HG03571 (cell line): ENCODE measurements around the gene COL5A1.

Experiments
- ATAC-seq: cut with Tn5 transposase; IDR thresholded peaks from one replicate; pipeline ENCODE4 v1.9.1; 2021; ENCODE audit not compliant: unreplicated experiment

Gene COL5A1

GRCh38 chr9:134868751-134869553 is 227.3 kb downstream of the COL5A1 start:
- ATAC-seq = no peak

- ATAC-seq = no peak
Observed at GRCh38 chr9:134869554-134870300, 228.1 kb downstream of the COL5A1 start.

DNA sequence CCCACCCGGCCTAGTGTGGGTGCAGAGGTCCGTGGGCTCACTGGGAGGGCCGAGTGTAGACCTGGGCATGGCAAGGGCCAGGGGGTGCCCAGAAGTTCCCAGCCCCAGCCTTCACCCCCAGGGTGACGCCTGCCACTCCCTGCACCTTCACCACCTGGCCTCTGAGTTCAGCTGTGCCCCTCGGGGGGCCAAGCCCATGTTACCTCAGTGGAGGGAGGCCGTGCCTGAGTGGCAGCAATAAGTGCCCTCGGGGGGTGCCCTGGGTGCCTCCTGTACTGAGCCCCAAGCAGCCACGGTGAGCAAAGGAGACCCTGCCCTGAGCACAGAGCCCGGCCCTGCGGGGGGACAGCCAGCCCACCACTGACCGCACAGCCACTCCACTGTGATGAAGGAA is 228.7 kb downstream of the COL5A1 start:
- no peak for ATAC-seq

- no peak for ATAC-seq
Observed at GRCh38 chr9:134870746-134871662, 229.4 kb downstream of the COL5A1 start.

DNA sequence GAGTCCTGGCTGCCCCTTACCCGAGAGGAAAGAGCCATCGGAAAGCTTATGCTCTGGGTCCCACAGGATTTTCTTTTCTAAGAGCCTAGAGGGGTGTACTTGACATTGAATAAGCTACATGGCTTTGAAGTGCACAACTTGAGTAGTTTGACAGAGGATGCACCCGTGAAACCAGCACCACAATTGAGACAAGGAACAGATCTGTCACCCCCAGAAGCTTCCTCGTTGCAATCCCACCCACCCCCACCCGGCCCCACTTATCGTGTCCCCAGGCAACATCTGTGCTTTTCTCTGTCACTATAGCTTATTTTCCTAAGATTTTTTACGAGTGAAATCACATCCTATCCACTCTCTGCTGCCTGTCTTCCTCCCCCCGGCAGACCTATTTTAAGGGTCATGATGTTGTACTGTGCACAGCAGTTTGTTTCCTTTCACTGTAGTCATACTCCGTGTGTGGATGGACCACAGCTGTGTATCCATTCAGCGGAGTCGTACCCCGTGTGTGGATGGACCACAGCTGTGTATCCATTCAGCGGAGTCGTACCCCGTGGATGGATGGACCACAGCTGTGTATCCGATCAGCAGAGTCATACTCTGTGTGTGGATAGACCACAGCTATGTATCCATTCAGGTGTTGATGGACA is 230.2 kb downstream of the COL5A1 start:
- no peak for ATAC-seq

DNA sequence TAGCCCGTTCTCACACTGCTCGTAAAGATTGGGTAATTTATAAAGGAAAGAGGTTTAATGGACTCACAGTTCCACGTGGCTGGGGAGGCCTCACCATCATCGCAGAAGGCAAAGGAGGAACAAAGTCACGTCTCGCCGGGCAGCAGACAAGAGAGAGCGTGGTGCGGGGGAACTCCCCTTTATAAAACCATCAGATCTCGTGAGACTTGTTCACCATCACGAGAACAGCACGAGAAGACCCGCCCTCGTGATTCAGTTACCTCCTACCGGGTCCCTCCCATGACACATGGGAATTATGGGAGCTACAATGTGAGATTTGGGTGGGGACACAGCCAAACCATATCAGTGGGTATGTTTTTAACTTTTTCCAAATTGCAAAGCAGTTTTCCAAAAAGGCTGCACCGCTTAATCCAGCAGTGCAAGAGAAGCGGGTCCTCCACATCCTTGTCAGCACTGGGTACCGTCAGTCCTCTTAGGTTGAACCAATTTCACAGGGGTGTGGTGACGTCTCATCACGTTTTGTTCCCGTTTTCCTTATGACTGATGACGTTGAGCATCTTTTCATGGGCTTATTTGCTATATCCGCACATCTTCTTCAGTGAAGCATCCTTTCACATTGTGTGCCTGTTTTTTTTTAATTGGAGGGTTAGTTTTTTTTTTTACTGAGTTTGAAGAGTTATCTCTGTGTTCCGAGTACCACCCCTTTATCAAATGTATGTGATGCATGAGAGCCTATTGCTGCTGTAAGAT is 231.1 kb downstream of the COL5A1 start:
- ATAC-seq = no peak

DNA sequence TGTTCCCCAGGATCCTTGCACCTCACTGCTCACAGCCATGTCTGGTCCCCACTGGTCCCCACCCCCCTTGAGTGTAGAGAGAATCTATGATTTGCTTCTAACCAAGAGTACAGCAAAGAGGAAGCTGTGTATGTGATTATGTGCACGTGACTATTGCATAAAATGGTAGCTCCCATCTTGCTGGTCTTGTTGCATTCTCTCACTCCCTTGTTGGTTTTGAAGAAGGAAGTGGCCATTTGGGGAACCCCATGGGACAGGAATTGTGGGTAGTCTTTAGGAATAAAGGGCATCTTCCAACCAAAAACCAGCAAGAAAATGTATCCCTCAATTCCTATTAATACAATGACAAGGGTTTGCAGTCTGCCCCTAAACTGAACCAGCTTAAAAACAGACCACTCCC is 233.8 kb downstream of the COL5A1 start:
- ATAC-seq = no peak

DNA sequence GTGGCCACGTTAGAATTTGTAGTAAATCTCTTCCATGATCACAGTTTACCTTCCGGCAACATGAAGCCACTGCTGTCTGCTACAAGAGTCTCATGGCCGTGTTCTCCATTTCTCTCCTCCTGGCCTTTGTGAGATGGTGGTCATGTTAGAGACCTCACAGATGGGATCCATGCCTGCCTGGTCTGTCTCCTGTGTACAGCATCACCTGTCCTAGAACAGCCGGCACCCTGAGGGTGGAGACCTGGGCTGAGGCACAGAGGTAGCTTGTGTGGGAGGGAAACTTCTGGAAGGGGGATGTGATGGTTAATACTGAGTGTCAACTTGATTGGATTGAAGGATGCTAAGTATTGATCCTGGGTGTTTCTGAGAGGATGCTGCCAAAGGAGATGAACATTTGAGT is 235.9 kb downstream of the COL5A1 start:
- no peak for ATAC-seq

DNA sequence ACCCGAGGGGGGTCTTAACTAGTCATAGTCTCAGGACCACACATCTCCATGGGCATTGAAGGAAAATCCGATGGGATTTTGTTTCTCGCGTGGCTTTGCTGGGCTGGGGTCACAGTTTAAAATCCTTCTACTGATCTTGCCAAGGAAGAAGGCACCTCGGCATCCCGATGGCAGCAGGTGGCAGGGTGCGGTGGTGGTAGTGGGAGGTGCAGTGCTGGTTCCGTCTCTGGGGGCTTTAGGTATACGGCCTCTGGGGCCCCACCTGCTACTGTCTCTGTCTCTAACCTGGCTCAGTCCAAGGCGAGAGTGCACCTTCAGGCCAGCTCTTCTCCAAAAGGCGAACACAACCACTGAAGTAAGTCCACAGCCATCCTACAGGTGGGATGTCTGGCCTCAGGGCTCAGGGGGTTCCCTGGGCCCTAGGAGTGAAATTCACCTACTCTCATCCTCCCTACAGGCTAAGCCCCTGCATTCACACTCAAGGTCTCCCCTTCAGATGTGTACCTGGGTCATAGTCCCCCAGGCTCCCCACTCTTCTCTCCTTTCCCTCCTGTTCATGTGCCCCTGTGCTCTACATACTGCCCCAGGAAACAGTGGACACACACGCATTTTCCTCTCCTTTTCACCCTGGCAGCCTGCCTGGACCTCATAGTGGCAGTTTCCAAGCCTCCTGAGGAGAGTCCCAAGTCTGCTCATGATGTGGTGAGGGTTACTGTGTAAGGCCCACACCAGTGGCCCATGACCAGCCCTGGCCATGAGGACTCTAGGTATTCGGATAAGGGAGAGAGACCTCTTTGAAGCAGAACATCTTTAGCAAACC is 238.3 kb downstream of the COL5A1 start:
- no peak for ATAC-seq

GRCh38 chr9:134880484-134881312 is 239.1 kb downstream of the COL5A1 start, which contains the start of gene FCN2:
Gene FCN2, plus strand, starts transcription at chr9:134880810. Its CDS starts 12 bp downstream, at chr9:134880822.
- ATAC-seq = no peak

DNA sequence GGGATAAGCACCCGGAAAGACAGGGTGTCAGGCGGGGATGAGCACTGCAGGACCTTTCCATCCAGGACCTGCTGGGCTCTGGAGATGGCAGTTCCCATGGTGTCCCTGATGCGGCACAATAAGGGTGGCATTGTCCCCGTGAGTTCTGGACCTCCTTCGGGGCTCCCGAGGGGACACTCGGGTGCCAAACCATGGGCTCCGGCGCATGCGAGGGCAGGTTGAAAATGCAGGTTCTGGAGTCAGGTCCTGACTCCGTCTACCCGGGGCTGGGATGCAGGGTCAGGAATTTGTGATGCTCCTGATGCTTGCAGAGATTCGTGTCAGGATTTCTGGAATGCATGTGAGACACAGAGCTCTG is 239.7 kb downstream of the COL5A1 start:
- ATAC-seq = no peak

- ATAC-seq = no peak
Observed at GRCh38 chr9:134882204-134882785, 240.7 kb downstream of the COL5A1 start.

DNA sequence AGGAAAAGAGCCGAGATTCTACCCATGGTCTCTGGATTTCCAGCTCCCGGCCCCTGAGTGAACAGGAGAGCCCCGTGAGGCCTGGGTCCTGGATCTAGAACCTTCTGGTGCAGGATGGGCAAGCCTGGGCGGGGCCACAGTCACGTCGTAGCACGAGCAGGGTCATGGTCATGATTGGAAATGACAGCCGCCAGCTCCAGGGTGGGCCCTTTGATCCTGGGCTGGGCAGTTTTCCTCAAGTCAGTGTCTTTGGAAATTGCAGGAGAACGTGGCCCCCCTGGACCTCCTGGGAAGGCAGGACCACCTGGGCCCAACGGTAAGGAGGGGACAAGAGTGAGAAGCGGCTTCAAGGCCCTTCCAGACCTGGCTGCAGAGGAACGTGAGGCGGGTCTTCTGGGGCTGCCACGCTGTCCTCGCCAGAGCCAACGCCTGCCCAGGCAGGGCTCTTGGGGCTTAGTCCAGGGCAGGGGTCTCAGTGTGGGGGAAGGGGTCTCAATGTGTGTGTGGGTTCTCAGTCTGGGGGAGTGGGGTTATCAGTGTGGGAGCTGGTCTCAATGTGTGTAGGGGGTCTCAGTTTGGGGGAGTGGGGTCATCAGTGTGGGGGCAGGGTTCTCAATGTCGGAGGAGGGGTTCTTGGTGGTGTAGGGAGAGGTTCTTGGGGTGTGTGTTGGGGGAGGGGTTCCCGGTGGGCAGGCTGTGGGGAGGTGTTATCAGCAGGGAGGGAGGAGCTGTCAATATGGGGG is 241.6 kb downstream of the COL5A1 start:
- no peak for ATAC-seq

GRCh38 chr9:134884492-134884891 is 242.9 kb downstream of the COL5A1 start:
- no peak for ATAC-seq

- no peak for ATAC-seq
Observed at GRCh38 chr9:134885001-134885678, 243.5 kb downstream of the COL5A1 start.

DNA sequence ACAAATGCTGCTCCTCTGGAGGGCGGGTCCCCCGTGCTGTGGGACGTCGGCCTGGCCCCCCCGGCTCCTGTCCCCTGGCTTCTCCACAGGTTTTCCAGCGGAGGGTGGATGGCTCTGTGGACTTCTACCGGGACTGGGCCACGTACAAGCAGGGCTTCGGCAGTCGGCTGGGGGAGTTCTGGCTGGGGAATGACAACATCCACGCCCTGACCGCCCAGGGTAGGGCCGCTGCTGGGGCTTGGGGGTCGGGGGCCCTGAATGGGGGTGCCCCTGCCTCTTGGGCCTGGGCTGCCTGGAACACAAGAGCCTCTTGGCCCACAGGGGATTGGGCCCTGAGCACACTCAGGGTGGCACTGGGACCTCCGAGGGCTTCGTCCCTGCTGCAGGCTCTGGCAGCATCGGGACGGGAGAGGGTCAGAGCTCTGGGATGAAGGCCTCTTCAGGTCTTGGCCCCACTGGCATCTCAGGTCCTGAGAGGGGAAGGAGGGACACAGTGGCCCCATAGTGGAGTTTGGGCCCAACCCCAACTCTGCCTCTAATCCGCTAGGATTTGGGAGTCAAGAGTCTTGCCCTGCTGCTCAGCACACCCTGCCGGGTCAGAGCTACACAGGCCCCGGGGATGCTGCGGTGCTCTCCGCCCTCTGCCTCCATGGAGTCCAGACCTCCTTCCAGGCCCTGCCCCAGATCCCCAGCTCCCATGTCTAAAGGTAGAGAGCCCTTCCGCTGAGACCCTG is 244.2 kb downstream of the COL5A1 start:
- ATAC-seq = no peak
